IMR-90 (cell line): ENCODE data around the gene AHCYL2.

Source experiments
- CEBPB ChIP-seq: IDR thresholded peaks from 2 replicates; pipeline ENCODE4 v1.6.1; 2012; ENCODE audit warnings: low read depth, low read length, improper control_type of control experiment
- CHD1 ChIP-seq: IDR thresholded peaks from 2 replicates; pipeline ENCODE4 v1.6.1; 2012; ENCODE audit warnings: low read depth, low read length, improper control_type of control experiment
- MAZ ChIP-seq: IDR thresholded peaks from 2 replicates; pipeline ENCODE4 v1.6.1; 2012; ENCODE audit warnings: low read depth, mild to moderate bottlenecking, low read length, improper control_type of control experiment, moderate library complexity, borderline replicate concordance
- NFE2L2 ChIP-seq: fragments of 150-350 bp; IDR thresholded peaks from 2 replicates; pipeline ENCODE4 v1.6.1; 2016; ENCODE audit warnings: low read depth, mild to moderate bottlenecking, low read length
- POLR2A ChIP-seq: IDR thresholded peaks from 2 replicates; pipeline ENCODE4 v1.6.1; 2012; ENCODE audit warnings: mild to moderate bottlenecking, low read depth, low read length
- RAD21 ChIP-seq: IDR thresholded peaks from 2 replicates; pipeline ENCODE4 v1.6.1; 2012; ENCODE audit warnings: low read length, improper control_type of control experiment
- RCOR1 ChIP-seq: IDR thresholded peaks from 2 replicates; pipeline ENCODE4 v1.6.1; 2012; ENCODE audit warnings: mild to moderate bottlenecking, low read length, improper control_type of control experiment; ENCODE audit not compliant: insufficient replicate concordance
- RFX5 ChIP-seq: IDR thresholded peaks from 2 replicates; pipeline ENCODE4 v1.8.0; 2012; ENCODE audit warnings: low read depth, mild to moderate bottlenecking, low read length, moderate library complexity
- SMC3 ChIP-seq: fragments of 150-350 bp; IDR thresholded peaks from 2 replicates; pipeline ENCODE4 v1.6.1; 2016; ENCODE audit warnings: low read depth, mild to moderate bottlenecking, antibody characterized with exemption, low read length, moderate library complexity
- TF ChIP-seq, protein P1 (sequence below): conservative IDR thresholded peaks from 2 replicates; pipeline ENCODE4 v1.5.1; 2012; ENCODE audit warnings: mild to moderate bottlenecking, low read depth, low read length, improper control_type of control experiment
- TF ChIP-seq, protein P2 (sequence below): fragments of 150-350 bp; IDR thresholded peaks from 2 replicates; pipeline ENCODE4 v1.6.1; 2016; ENCODE audit warnings: low read depth, mild to moderate bottlenecking, low read length, moderate library complexity, borderline replicate concordance

DNA sequence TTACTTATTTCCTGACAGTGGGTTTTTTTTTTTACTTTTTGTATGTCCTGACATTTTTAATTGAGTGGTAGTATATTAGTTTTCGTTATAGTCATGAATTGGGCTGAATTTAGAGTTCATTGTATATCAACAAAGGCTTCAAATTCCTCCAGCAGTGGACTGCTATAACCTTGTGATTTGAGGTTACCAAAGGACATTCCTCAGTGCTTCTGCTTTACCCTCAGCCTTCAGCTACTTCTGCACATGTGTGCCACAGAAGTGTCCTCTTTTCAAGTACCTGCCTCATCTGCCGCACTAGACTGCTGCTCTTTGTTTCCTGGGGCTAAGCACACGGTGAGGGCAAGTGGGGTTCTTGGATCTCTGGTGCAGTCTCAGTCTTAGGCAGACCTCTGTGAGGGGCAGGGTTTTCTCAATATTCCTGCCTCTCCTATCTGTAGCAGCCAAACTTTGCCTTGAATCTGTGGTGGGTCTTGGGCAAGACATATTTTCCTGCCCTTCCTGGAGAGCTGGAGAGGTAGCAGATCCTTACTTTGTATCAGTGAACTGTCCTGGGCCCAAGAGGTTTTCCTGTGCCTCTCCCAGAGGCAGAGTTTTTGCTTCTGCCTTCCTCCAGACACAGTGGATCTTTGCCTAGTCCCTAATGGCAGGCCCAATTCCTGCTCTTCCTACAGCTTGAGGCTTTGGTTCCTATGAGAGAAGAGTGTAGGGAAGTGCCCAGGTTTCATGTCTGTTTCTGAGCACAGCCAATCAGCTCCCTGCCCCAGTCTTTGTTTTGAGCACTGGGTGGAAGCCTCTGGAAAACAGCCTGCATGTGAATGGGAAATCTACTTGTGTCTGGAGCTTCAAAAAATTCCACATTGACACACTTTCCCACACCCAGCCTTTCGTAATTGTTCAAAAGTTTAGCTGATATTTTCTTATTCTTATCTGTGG lies 170.4 kb downstream of the AHCYL2 start:
- TF ChIP-seq, protein P1, sequence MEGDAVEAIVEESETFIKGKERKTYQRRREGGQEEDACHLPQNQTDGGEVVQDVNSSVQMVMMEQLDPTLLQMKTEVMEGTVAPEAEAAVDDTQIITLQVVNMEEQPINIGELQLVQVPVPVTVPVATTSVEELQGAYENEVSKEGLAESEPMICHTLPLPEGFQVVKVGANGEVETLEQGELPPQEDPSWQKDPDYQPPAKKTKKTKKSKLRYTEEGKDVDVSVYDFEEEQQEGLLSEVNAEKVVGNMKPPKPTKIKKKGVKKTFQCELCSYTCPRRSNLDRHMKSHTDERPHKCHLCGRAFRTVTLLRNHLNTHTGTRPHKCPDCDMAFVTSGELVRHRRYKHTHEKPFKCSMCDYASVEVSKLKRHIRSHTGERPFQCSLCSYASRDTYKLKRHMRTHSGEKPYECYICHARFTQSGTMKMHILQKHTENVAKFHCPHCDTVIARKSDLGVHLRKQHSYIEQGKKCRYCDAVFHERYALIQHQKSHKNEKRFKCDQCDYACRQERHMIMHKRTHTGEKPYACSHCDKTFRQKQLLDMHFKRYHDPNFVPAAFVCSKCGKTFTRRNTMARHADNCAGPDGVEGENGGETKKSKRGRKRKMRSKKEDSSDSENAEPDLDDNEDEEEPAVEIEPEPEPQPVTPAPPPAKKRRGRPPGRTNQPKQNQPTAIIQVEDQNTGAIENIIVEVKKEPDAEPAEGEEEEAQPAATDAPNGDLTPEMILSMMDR: no peak
- no peak for TF ChIP-seq POLR2A
- TF ChIP-seq, protein P2, sequence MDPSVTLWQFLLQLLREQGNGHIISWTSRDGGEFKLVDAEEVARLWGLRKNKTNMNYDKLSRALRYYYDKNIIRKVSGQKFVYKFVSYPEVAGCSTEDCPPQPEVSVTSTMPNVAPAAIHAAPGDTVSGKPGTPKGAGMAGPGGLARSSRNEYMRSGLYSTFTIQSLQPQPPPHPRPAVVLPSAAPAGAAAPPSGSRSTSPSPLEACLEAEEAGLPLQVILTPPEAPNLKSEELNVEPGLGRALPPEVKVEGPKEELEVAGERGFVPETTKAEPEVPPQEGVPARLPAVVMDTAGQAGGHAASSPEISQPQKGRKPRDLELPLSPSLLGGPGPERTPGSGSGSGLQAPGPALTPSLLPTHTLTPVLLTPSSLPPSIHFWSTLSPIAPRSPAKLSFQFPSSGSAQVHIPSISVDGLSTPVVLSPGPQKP: no peak
- no peak for TF ChIP-seq CEBPB
- no peak for TF ChIP-seq RAD21
- no peak for TF ChIP-seq RFX5
- TF ChIP-seq NFE2L2: no peak
- no peak for TF ChIP-seq SMC3
- no peak for TF ChIP-seq MAZ
- no peak for TF ChIP-seq CHD1
- no peak for TF ChIP-seq RCOR1
